Measurements from ENCODE around the gene MYLK4.

Gene MYLK4

DNA sequence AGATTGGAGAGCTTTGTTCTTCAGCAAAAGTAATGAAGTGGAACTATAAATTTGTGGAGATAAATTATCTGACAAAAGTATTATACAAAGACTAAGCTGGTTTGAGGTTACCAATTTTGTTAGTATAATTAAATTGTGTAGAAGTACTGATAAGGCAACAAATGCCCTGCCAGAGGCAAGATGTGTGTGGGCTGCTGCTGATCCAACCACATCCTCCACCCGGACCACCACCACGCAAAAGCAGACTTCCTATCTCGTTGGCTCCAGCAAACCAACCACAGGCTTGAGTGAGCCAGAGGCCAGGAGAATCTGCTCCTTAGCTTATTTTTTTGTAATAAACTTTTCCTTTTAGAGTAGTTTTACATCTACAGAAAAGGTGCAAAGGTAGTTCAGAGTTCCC, 1.1 kb upstream of the MYLK4 start:
- peak; percentile 49 for DNase-seq
- no peaks in the 10 kb centered on the region for H3K36me3 ChIP-seq
- no peak overlapping the region for H3K4me3 ChIP-seq (ENCODE audit: low read depth, low read length)
- H3K9me3 ChIP-seq = no peaks in the 10 kb centered on the region
- TF ChIP-seq, protein P1, sequence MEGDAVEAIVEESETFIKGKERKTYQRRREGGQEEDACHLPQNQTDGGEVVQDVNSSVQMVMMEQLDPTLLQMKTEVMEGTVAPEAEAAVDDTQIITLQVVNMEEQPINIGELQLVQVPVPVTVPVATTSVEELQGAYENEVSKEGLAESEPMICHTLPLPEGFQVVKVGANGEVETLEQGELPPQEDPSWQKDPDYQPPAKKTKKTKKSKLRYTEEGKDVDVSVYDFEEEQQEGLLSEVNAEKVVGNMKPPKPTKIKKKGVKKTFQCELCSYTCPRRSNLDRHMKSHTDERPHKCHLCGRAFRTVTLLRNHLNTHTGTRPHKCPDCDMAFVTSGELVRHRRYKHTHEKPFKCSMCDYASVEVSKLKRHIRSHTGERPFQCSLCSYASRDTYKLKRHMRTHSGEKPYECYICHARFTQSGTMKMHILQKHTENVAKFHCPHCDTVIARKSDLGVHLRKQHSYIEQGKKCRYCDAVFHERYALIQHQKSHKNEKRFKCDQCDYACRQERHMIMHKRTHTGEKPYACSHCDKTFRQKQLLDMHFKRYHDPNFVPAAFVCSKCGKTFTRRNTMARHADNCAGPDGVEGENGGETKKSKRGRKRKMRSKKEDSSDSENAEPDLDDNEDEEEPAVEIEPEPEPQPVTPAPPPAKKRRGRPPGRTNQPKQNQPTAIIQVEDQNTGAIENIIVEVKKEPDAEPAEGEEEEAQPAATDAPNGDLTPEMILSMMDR (IDR thresholded peaks at IDR 0.05; ENCODE audit: low read depth, low read length) = no peak
- H3K4me1 ChIP-seq = no peaks in the 10 kb centered on the region; the same call in none of the 2 replicates
- peaks cover 55% of the 10 kb centered on the region for H3K27me3 ChIP-seq

DNA sequence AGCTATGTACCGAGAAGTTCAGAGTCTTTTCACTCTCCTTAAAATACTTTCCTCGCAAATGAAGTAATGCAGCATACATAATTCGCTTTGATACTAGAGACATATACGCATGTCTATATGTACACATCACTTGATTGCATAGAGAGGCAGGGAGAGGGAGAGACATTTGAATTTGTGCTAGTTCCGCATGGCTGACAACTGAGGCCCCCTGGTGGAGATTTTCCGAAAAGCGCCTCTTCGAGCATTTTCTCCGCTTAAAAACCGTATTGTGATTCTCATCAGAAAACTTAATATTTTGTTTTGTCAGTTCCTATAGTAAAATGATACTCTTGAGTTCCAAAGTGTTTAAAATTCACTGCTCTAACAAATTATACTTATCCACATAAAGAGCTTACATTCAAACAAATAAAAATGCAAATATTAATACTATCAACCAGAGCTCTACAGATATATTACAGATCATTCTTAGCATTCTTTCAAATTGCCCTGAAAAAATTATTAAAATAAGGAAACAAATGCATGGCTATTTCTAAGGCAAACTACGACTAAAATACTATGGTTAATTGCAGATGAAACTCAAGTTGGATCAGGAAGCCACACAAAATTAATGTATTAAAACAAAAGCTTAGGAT, 637 bp downstream of the MYLK4 start:
- peak; percentile 65 for DNase-seq
- H3K4me3 ChIP-seq (ENCODE audit: low read depth, low read length) = no peak overlapping the region; the same call in 1 of the 2 replicates
- H3K9me3 ChIP-seq = no peaks in the 10 kb centered on the region
- TF ChIP-seq, protein P1 (IDR thresholded peaks at IDR 0.05; ENCODE audit: low read depth, low read length) = peak; percentile 87
- no peaks in the 10 kb centered on the region; the same call in none of the 2 replicates for H3K4me1 ChIP-seq
- peaks cover 58% of the 10 kb centered on the region for H3K27me3 ChIP-seq
- H3K36me3 ChIP-seq = no peaks in the 10 kb centered on the region

DNA sequence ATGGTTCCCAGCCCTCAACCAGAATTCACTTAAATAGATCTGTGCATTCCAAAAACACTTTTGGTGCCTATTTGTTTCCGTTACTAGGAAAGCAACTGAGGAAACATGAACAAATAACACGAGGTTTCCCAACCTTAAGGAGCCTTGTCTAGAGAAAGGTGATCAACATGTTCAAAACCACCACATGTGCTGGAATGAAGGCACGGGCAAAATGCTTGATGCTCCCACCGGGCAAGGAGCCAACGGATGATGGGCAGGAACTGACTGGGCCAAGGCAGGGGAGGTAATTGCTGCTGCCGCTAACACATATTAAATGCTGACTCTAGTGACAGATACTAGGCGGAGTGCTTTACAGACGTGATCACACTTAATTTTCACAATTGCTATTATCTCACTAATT, 2.5 kb downstream of the MYLK4 start:
- peak; percentile 36 for DNase-seq
- H3K4me1 ChIP-seq = no peaks in the 10 kb centered on the region; the same call in none of the 2 replicates
- TF ChIP-seq, protein P1 (IDR thresholded peaks at IDR 0.05; ENCODE audit: low read depth, low read length) = no peak

DNA sequence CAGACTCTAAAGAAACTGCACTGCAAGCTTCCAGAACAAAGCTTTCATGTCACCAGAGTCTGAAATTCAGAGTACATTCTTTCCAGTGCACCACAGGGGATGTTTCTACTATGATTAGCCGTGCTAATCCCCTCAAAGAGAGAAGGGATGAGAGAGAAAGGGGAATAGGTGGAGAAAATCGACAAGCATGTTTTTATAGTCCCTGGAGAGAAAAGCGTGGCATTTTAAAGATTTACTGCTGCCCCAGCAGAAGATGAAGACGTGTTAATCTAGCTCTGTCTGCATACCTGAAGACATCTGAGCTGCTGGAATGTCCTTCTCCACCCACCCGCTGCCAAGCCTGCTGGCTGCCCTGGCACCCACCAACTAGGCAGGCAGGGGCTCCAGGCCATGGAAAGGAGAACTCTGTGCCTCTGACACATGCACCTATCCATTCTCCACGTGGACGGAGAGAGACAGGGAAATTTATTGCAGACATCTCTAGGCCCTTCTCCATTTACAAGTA, 4.1 kb downstream of the MYLK4 start:
- Histone ChIP-seq H3K27me3 (peaks cover 64% of the 10 kb centered on the region), H3K4me3 (ENCODE audit: low read depth, low read length) (no peak overlapping the region), H3K36me3 (no peaks in the 10 kb centered on the region), H3K4me1 (no peaks in the 10 kb centered on the region; the same call in 1 of the 2 replicates), H3K9me3 (no peaks in the 10 kb centered on the region)
- TF ChIP-seq, protein P1 (IDR thresholded peaks at IDR 0.05; ENCODE audit: low read depth, low read length) = no peak
- no peak for DNase-seq

More for the DNA sequence above, 2.5 kb downstream of the MYLK4 start:
- no peaks in the 10 kb centered on the region for H3K36me3 ChIP-seq
- H3K4me3 ChIP-seq (ENCODE audit: low read depth, low read length) = no peak overlapping the region
- H3K9me3 ChIP-seq = no peaks in the 10 kb centered on the region
- peaks cover 70% of the 10 kb centered on the region for H3K27me3 ChIP-seq

DNA sequence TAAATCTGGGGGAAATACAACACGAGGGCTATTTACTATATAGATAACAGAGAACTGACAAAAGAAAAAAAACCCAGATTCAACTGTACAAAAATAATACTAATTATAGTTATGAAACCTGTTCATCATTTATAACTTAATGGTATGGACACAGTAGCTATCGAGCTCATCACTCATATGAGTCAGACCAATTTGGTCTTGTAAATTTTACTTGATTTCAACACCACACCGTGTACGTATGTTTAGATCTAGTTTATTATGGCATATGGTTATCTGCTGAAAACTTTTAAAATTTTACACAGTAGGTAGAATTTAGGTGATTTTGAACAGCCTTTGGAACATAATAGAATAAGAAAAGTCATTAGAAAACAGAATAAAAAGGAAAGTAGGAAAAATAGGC, 5.5 kb downstream of the MYLK4 start:
- TF ChIP-seq, protein P1 (IDR thresholded peaks at IDR 0.05; ENCODE audit: low read depth, low read length) = no peak
- Histone ChIP-seq H3K27me3 (peaks cover 53% of the 10 kb centered on the region), H3K36me3 (no peaks in the 10 kb centered on the region), H3K4me3 (ENCODE audit: low read depth, low read length) (no peak overlapping the region), H3K9me3 (no peaks in the 10 kb centered on the region), H3K4me1 (no peaks in the 10 kb centered on the region)
- DNase-seq = no peak

DNA sequence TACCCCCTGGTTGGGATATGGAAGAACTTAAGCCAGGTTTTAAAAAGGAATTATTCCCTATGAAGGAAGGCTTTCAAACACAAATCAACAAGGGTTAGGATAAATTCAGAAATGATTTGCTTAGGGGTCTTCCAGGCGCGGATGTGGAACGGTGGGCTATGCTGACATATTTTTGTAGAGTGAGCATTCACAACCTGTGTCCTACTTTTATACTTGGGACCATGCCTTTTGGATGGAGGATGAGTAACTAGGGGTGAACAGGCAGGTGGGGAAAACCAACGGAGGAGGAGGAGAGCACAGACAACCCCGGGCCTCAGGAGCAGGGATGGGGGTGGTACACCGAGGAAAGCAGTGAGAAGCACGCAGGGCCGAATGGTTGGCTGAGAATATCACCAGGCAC, 5.9 kb downstream of the MYLK4 start:
- TF ChIP-seq, protein P1 (IDR thresholded peaks at IDR 0.05; ENCODE audit: low read depth, low read length) = no peak
- no peaks in the 10 kb centered on the region for H3K4me1 ChIP-seq
- no peaks in the 10 kb centered on the region for H3K9me3 ChIP-seq

More for the DNA sequence above, 5.9 kb downstream of the MYLK4 start:
- H3K27me3 ChIP-seq = peaks cover 51% of the 10 kb centered on the region
- no peaks in the 10 kb centered on the region for H3K36me3 ChIP-seq
- no peak overlapping the region for H3K4me3 ChIP-seq (ENCODE audit: low read depth, low read length)
- no peak for DNase-seq

Measured in BE2C (cell line).